ACC112 (cell line): ENCODE data around the gene C2orf76.

Source experiments
- H2AFZ ChIP-seq: fragments of 200-600 bp; sonication (generic); one replicate; pipeline ENCODE4 v1.6.0; 2017; ENCODE audit warnings: antibody characterized with exemption, low read length; ENCODE audit not compliant: unreplicated experiment
- H3K27ac ChIP-seq: fragments of 200-600 bp; sonication (generic); 2 replicates; pipeline ENCODE4 v1.5.1; 2014; ENCODE audit warnings: low read depth, mild to moderate bottlenecking, antibody characterized with exemption, low read length, moderate library complexity
- H3K27me3 ChIP-seq: fragments of 200-600 bp; sonication (generic); 2 replicates; pipeline ENCODE4 v1.6.1; 2014; ENCODE audit warnings: mild to moderate bottlenecking, antibody characterized with exemption, low read length, moderate library complexity, mixed read lengths; ENCODE audit not compliant: insufficient read depth
- H3K36me3 ChIP-seq: fragments of 200-600 bp; sonication (generic); 2 replicates; pipeline ENCODE4 v1.6.1; 2016; ENCODE audit warnings: mild to moderate bottlenecking, antibody characterized with exemption, low read length, moderate library complexity, mixed read lengths; ENCODE audit not compliant: insufficient read depth
- H3K4me1 ChIP-seq: fragments of 200-600 bp; sonication (generic); one replicate; pipeline ENCODE4 v1.6.1; 2016; ENCODE audit warnings: low read length, mixed read lengths; ENCODE audit not compliant: insufficient read depth, unreplicated experiment, control insufficient read depth
- H3K4me3 ChIP-seq: fragments of 200-600 bp; sonication (generic); 2 replicates; pipeline ENCODE4 v1.5.1; 2014; ENCODE audit warnings: mild to moderate bottlenecking, low read depth, low read length
- H3K79me2 ChIP-seq: fragments of 200-600 bp; sonication (generic); one replicate; pipeline ENCODE4 v1.6.0; 2016; ENCODE audit warnings: low read length; ENCODE audit not compliant: control insufficient read depth, unreplicated experiment, insufficient read depth

C2orf76 gene

DNA sequence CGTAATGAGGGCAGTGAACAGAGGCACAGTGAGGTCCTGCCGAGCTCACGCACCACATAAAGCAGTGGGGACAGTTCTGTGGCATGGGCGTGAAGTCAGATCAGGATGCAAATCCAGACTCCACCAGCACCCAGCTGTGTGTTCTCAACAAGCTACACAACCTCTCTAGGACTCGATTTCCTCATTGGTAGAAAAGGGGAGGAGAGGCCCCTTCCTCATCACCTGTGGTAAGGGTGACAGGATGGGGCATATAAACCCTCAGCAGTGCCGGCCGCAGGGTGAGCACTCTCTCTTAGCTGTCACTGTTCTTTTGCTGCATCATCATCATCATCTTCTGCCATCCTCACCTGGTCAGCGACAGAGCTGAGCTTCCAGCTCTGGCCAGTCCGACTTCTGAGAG, 54.8 kb downstream of the C2orf76 start:
- Histone ChIP-seq H2AFZ (no peak overlapping the region), H3K36me3 (no peaks in the 10 kb centered on the region), H3K79me2 (no peaks in the 10 kb centered on the region), H3K27ac (no peak overlapping the region), H3K4me1 (peaks cover 10% of the 10 kb centered on the region), H3K4me3 (no peak overlapping the region), H3K27me3 (no peaks in the 10 kb centered on the region)

GRCh38 chr2:119311371-119311770, 55.3 kb downstream of the C2orf76 start:
- Histone ChIP-seq H3K79me2 (no peaks in the 10 kb centered on the region), H3K4me3 (no peak overlapping the region), H2AFZ (no peak overlapping the region), H3K27ac (no peak overlapping the region), H3K36me3 (no peaks in the 10 kb centered on the region), H3K27me3 (no peaks in the 10 kb centered on the region), H3K4me1 (peaks cover 10% of the 10 kb centered on the region)

GRCh38 chr2:119308793-119309330, 57.8 kb downstream of the C2orf76 start:
- Histone ChIP-seq H2AFZ (no peak overlapping the region), H3K4me1 (no peaks in the 10 kb centered on the region), H3K27ac (no peak overlapping the region)

GRCh38 chr2:119307419-119308140, 59.1 kb downstream of the C2orf76 start:
- H3K27ac ChIP-seq: no peak overlapping the region
- no peaks in the 10 kb centered on the region for H3K4me1 ChIP-seq
- H3K79me2 ChIP-seq: no peaks in the 10 kb centered on the region

More at GRCh38 chr2:119308793-119309330, 57.8 kb downstream of the C2orf76 start:
- Histone ChIP-seq H3K27me3 (no peaks in the 10 kb centered on the region), H3K79me2 (no peaks in the 10 kb centered on the region), H3K4me3 (no peak overlapping the region), H3K36me3 (no peaks in the 10 kb centered on the region)

GRCh38 chr2:119306196-119306590, 60.4 kb downstream of the C2orf76 start:
- Histone ChIP-seq H3K4me1 (no peaks in the 10 kb centered on the region), H3K79me2 (no peaks in the 10 kb centered on the region), H2AFZ (no peak overlapping the region), H3K27me3 (no peaks in the 10 kb centered on the region), H3K36me3 (no peaks in the 10 kb centered on the region), H3K4me3 (no peak overlapping the region), H3K27ac (no peak overlapping the region)

More at GRCh38 chr2:119307419-119308140, 59.1 kb downstream of the C2orf76 start:
- Histone ChIP-seq H2AFZ (no peak overlapping the region), H3K27me3 (no peaks in the 10 kb centered on the region), H3K36me3 (no peaks in the 10 kb centered on the region), H3K4me3 (no peak overlapping the region)

- no peaks in the 10 kb centered on the region for H3K4me1 ChIP-seq
- H2AFZ ChIP-seq: no peak overlapping the region
- no peak overlapping the region for H3K4me3 ChIP-seq
- no peak overlapping the region for H3K27ac ChIP-seq
- no peaks in the 10 kb centered on the region for H3K36me3 ChIP-seq
- H3K27me3 ChIP-seq: no peaks in the 10 kb centered on the region
- no peaks in the 10 kb centered on the region for H3K79me2 ChIP-seq
These were observed 61.0 kb downstream of the C2orf76 start for GRCh38 chr2:119305497-119306195.

- no peak overlapping the region for H3K27ac ChIP-seq
- H3K36me3 ChIP-seq: no peaks in the 10 kb centered on the region
- no peaks in the 10 kb centered on the region for H3K4me1 ChIP-seq
- H2AFZ ChIP-seq: no peak overlapping the region
- H3K4me3 ChIP-seq: no peak overlapping the region
- H3K79me2 ChIP-seq: no peaks in the 10 kb centered on the region
- no peaks in the 10 kb centered on the region for H3K27me3 ChIP-seq
These were observed 61.8 kb downstream of the C2orf76 start for GRCh38 chr2:119304847-119305246.

- Histone ChIP-seq H3K27me3 (no peaks in the 10 kb centered on the region), H3K4me1 (no peaks in the 10 kb centered on the region), H3K4me3 (no peak overlapping the region), H3K27ac (no peak overlapping the region), H3K36me3 (no peaks in the 10 kb centered on the region), H2AFZ (no peak overlapping the region), H3K79me2 (no peaks in the 10 kb centered on the region)
These were observed 65.2 kb downstream of the C2orf76 start for GRCh38 chr2:119301413-119301812.

DNA sequence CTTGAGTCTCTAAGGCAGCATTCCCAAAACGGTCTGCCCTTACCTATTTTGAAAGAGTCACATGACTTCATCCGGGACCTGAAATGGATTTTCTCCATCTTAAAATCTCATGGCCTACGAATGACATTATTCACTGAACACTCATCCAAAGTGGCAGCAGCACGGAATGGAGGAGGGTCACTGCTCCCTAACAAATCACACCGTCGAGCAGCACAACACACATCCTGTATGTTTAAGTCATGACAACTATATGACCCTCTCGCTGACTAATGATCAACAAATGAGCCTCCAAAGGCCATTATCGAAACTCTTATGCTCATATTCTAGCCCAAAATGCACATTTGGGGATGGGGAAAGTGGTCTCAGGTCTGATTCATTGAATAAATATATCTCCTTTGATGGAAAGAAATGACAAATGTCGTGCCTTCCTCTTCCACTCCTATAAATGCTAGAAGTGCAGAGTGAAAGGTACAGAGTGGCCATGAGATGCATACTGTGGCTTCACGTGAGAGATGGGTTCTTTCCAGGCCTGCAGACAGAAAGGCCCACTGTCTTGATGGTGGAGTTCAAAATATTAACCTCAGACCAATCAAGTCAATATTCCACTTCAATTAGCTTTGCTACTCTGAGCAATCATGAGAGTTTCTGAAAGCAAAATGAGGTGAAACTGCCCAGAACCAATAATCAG, 70.8 kb downstream of the C2orf76 start:
- H3K27me3 ChIP-seq: no peaks in the 10 kb centered on the region
- no peak overlapping the region for H3K4me3 ChIP-seq
- no peak overlapping the region for H2AFZ ChIP-seq
- no peaks in the 10 kb centered on the region for H3K79me2 ChIP-seq
- H3K36me3 ChIP-seq: no peaks in the 10 kb centered on the region
- H3K4me1 ChIP-seq: no peaks in the 10 kb centered on the region
- no peak overlapping the region for H3K27ac ChIP-seq

- Histone ChIP-seq H3K79me2 (no peaks in the 10 kb centered on the region), H3K27me3 (no peaks in the 10 kb centered on the region)
These were observed 72.0 kb downstream of the C2orf76 start for GRCh38 chr2:119294671-119295070.

More at GRCh38 chr2:119294671-119295070, 72.0 kb downstream of the C2orf76 start:
- no peaks in the 10 kb centered on the region for H3K4me1 ChIP-seq
- no peaks in the 10 kb centered on the region for H3K36me3 ChIP-seq
- H2AFZ ChIP-seq: no peak overlapping the region
- H3K4me3 ChIP-seq: no peak overlapping the region
- no peak overlapping the region for H3K27ac ChIP-seq
